ENCODE results near the gene YWHAE.
"Not testable (repeated sequence)": the region's sequence is repeated elsewhere in the genome, so short reads cannot be mapped to it uniquely, and the experiment has no call there.

YWHAE gene

DNA sequence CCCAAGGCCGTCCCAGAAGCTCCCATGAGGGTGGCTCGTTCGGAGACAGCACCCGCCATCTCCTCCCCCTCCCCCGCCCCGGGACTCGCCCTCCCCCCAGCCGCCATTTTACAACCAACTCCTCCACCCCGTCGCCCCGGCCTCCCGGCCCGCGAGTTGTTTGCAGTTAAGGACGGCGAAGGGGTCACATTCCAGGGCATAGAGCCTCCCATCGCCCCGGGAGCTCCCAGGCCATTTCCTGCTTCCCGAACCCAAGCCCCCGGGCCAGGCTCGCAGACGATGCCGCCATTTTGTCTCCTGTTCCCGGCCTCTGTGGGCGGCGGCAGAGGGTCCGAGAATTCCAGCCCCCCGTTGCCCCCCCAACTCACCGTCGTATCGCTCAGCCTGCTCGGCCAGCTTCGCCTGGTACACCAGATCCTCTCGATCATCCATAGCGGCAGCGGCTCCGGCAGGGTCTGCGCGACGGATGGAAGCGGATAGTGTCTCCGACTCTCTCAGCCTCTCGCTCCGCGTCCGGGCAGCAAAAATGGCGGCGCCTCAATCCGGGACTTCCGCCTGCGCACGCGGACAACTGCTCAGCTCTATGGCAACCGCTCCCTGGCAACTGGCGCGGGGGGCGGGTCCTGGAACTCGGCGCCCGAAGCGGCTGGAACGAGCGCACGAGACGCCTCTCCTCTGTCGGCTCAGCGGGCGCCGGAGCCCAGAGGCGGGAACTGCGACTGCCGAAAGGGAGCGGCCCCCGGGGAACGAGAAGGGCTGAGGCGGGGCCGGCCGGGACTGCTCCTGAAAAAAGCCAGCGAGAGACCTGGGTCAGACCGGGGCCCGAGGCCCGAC lies at the start of gene YWHAE:
Gene YWHAE, minus strand, starts transcription at position 544 of the 834 bp plus-strand sequence. Its CDS starts 112 bp downstream, at position 432.
- peak; percentile 97 for DNase-seq (ENCODE audit: low read depth)

- DNase-seq (ENCODE audit: low read depth), result no peak
Measured at GRCh38 chr17:1449412-1449967, 49.5 kb upstream of the YWHAE start.

- no peak for DNase-seq (ENCODE audit: low read depth)
Measured at GRCh38 chr17:1447052-1447451, 47.0 kb upstream of the YWHAE start.

DNA sequence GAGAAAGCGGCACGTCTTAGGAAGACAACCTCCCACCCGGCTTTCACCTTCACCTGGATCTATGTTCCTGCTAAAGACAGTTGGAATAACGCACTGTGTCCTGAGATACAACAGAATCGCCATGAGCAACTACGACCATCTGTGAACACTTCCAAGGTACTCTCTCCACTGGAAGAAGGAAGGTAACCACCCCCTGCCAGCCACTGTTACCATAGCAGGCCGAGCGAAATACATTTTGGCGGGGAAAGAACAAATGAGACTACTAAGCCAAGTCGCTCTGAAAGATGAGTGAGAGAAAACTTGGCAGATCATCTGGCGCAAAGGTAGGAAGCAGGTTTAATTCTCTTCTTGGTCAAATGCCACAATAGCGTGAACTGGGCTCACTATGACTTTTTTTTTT lies 46.2 kb upstream of the YWHAE start:
- DNase-seq (ENCODE audit: low read depth), result no peak

- not testable (repeated sequence) for DNase-seq (ENCODE audit: low read depth)
Measured at GRCh38 chr17:1445695-1446094, 45.7 kb upstream of the YWHAE start.

DNA sequence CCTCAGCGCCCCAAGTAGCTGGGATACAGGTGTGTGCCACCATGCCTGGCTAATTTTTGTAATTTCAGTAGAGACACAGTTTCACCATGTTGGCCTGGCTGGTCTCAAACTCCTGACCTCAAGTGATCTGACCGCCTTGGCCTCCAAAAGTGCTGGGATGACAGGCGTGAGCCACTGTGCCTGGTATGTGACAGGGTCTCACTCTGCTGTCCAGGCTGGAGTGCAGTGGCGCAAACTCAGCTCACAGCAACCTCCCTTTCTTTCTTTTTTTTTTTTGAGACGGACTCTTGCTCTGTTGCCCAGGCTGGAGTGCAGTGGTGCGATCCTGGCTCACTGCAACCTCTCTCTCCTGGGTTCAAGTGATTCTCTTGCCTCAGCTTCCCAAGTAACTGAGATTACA lies 42.7 kb upstream of the YWHAE start:
- not testable (repeated sequence) for DNase-seq (ENCODE audit: low read depth)

DNA sequence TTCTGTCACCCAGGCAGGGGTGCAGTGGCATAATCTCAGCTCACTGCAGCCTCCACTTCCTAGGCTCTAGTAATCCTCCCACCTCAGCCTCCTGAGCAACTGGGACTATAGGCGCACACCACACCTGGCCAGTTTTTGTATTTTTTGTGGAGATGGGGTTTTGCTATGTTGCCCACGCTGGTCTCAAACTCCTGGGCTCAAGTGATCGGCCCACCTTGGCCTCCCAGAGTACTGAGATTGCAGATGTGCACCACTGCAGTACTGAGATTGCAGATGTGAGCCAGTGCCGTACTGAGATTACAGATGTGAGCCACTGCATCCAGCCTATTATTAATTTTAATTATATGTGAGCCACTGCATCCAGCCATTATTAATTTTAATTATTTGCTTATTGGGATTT lies 42.2 kb upstream of the YWHAE start:
- no peak for DNase-seq (ENCODE audit: low read depth)

GRCh38 chr17:1440921-1441320 lies 40.9 kb upstream of the YWHAE start:
- no peak for DNase-seq (ENCODE audit: low read depth)

DNA sequence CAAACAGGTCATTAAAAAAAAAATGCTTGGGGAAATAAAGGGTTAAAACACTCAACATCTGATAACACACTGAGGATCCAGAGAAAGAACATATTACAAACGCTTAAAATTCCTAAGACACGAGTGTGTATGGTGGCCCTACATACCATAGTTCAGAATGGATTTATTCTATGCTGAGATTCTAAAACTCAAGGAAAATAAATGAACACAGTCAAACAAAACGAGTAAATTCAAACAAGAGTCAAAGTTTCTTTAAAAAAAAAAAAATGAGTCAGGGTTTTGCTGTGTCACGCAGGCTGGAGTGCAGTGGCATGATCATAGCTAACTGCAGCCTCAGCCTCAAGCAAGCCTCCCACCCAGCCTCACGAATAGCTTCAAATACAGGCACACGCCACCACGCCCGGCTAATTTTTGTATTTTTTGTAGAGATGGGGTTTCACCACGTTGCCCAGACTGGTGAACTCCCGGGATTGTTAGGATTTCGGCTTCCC lies 38.6 kb upstream of the YWHAE start:
- no peak for DNase-seq (ENCODE audit: low read depth)

GRCh38 chr17:1435326-1435725 lies 35.3 kb upstream of the YWHAE start:
- DNase-seq (ENCODE audit: low read depth), result no peak

DNA sequence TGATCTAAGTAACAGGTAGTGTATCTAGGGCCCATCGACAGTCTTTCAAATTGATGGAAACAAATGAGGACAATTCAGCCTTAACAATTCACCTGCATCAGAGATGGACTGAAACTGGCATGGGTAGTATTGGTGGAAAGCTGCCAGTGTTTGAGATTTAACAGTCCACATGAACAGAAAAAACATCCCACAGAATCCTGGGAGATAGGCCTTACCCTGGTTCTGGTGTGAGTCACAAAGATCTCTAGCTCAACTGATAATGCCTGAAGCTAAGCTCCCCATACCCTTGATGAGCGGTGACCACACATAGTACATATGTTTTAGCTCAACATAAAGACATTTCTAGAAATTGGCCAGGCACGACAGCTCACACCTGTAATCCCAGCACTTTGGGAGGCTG lies 34.1 kb upstream of the YWHAE start:
- no peak for DNase-seq (ENCODE audit: low read depth)

GRCh38 chr17:1431631-1432104 lies 31.6 kb upstream of the YWHAE start:
- no peak for DNase-seq (ENCODE audit: low read depth)

DNA sequence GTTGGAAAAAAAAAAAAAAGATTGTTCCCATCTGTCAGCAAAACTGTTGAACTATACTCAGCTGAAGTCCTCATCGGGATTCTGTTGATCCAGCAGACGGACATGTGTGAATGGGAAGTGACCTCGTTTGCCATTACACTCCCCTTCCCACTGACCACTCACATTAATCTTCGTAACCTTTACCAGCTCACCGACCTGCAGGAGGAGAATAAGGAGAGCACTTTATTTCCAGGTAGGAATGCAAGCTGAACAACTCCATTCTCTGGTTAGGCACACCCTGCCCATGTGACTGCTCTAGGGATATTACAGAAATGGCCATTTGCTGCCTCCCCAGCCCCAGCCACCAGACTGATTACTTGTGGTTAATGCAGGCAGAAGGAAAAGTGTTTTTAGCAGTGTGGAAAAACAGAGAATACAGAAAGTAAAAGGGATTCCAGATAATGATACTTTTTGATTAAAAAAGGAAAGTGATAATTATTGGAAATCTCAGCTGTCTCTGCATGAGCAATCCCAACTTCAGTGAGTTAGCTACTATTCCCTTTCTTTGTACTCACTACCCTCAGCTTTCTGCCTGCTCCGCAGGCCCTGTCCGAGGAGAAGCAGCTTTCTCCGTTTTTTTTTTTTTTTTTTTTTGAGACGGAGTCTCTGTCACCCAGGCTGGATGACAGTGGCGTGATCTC lies 23.6 kb upstream of the YWHAE start:
- DNase-seq (ENCODE audit: low read depth), result no peak

GRCh38 chr17:1422885-1423284 lies 22.9 kb upstream of the YWHAE start:
- DNase-seq (ENCODE audit: low read depth), result no peak

DNA sequence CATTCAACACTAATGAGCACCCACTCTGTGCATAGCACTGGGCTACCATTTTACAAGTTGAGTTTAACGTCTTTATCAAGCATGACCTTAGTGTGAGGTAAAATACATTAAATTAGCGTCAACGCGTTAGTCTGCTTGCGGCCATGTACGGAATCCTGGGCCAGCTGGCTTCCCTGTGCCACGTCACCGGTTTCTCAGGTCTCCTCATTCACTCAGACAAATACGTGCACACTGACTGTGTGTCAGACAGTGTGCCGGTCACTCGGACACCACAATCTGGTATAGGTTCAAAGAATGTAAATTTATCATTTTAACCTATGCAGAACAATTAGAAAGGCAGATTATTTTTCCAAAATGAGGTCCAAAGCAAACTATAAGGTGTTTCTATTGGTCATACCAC lies 21.4 kb upstream of the YWHAE start:
- DNase-seq (ENCODE audit: low read depth), result no peak

DNA sequence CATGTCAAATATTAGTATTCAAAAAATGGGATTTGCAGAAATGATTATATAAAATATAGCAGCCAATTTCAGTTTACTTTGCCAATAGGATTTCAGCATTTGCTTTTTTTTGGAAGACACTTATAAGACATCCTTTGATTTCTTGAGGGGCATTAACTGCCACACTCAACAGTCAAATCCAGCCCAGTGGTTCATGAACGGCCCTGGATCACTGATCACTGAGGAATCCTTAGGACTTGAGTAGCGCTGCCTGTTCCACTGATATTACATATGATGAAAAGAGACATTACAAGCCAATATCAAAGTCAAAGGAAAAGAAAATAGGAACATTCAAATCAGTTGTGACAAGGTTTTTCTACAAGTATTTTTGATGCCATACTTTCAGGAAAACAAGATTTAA lies 21.0 kb upstream of the YWHAE start:
- no peak for DNase-seq (ENCODE audit: low read depth)

GRCh38 chr17:1420163-1420562 lies 20.1 kb upstream of the YWHAE start:
- no peak for DNase-seq (ENCODE audit: low read depth)

GRCh38 chr17:1418476-1418875 lies 18.5 kb upstream of the YWHAE start:
- DNase-seq (ENCODE audit: low read depth), result not testable (repeated sequence)

- DNase-seq (ENCODE audit: low read depth), result no peak
Measured at GRCh38 chr17:1416414-1416813, 16.4 kb upstream of the YWHAE start.

DNA sequence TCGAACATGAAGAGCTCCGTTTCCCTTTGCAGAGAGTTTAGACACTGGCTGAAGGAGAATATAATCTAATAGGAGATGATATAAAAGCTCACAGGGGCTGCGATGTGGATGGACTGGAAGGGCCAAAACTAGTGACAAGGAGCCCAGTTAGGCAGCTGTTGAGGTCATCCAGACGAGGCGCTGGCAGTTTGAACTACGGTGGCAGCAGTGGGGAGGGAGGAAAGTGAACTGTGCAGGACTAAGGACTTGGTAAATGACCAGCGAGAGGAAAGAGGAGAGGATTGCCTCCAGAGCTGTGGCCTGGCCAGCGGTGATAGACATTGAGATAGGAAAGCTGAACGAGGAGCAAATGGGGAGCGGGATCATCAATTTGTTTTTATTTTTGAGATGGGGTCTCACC lies 14.6 kb upstream of the YWHAE start:
- DNase-seq (ENCODE audit: low read depth), result no peak

DNA sequence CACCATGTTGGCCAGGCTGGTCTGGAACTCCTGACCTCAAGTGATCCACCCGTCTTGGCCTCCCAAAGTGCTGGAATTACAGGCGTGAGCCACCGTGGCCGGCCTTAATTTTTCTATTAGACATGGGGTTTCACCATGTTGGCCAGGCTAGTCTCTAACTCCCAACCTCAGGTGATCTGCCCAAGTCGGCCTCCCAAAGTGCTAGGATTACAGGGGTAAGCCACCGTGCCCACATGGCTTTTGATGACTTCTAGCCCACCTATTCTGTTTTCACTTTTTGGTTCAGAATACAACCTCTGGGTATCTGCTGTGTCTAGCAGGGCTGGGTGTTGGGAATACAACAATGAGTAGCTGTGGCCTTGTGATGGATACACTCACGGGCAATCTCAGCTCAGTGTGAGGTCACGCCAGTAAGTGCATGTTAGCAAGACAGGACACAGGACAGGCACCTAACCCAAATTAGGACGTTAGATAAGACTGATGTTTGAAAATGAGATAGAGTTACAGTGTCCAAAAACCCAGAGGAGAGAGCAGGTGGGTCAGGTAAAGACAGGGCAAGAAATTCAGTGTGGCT lies 14.1 kb upstream of the YWHAE start:
- no peak for DNase-seq (ENCODE audit: low read depth)

GRCh38 chr17:1413281-1413791 lies 13.3 kb upstream of the YWHAE start:
- no peak for DNase-seq (ENCODE audit: low read depth)

All from stimulated activated CD4-positive, alpha-beta T cell treated with anti-CD3 and anti-CD28 coated beads, Interleukin-2, amount 100 ng/mL, for 4 hours (primary cell).